Superior temporal gyrus (tissue), 1 donor: ENCODE results near the gene WDR74.
A peak's percentile ranks its signal among the peaks of the same experiment; 100 is the strongest.
"Not testable (repeated sequence)": the region's sequence is repeated elsewhere in the genome, so short reads cannot be mapped to it uniquely, and the experiment has no call there.

Experiments used
- DNase-seq: peaks from one replicate; pipeline ENCODE4 v3.0.0-alpha.2; 2016; ENCODE audit errors: extremely low spot score

The WDR74 gene

GRCh38 chr11:62839050-62839945 is at the start of gene WDR74:
TSS of gene WDR74 (minus strand) at chr11:62839590. CDS start at chr11:62839570, 20 bp downstream.
- peak; percentile 99 for DNase-seq

GRCh38 chr11:62889126-62889483 is 49.7 kb upstream of the WDR74 start:
- no peak for DNase-seq

- no peak for DNase-seq
Observed at GRCh38 chr11:62888406-62888805, 49.0 kb upstream of the WDR74 start.

GRCh38 chr11:62885137-62885750 is 45.9 kb upstream of the WDR74 start:
- no peak for DNase-seq

- no peak for DNase-seq
Observed at GRCh38 chr11:62883673-62884072, 44.3 kb upstream of the WDR74 start.

GRCh38 chr11:62882788-62883501 is 43.6 kb upstream of the WDR74 start:
- DNase-seq = no peak

- no peak for DNase-seq
Observed at GRCh38 chr11:62882431-62882749, 43.0 kb upstream of the WDR74 start.

GRCh38 chr11:62881579-62882430 is 42.4 kb upstream of the WDR74 start:
- peak; percentile 83 for DNase-seq

- DNase-seq = peak; percentile 82
Observed at GRCh38 chr11:62880803-62881578, 41.6 kb upstream of the WDR74 start, which contains the start of gene SLC3A2. TSS of gene SLC3A2 (plus strand) at chr11:62880896. CDS start at chr11:62881024, 128 bp downstream.

- DNase-seq = peak; percentile 79
Observed at GRCh38 chr11:62880231-62880802, 40.9 kb upstream of the WDR74 start.

- DNase-seq = no peak
Observed at GRCh38 chr11:62879235-62879978, 40.0 kb upstream of the WDR74 start.

- no peak for DNase-seq
Observed at GRCh38 chr11:62876712-62877111, 37.3 kb upstream of the WDR74 start.

GRCh38 chr11:62875698-62876478 is 36.5 kb upstream of the WDR74 start:
- no peak for DNase-seq

GRCh38 chr11:62874851-62875250 is 35.5 kb upstream of the WDR74 start:
- no peak for DNase-seq

- no peak for DNase-seq
Observed at GRCh38 chr11:62865635-62866034, 26.2 kb upstream of the WDR74 start.

- no peak for DNase-seq
Observed at GRCh38 chr11:62863687-62864335, 24.4 kb upstream of the WDR74 start.

GRCh38 chr11:62861564-62862192 is 22.3 kb upstream of the WDR74 start:
- not testable (repeated sequence) for DNase-seq
